Measurements from ENCODE around the gene EOLA2.
A peak's percentile ranks its signal among the peaks of the same experiment; 100 is the strongest.
"Not testable (repeated sequence)": the region's sequence is repeated elsewhere in the genome, so short reads cannot be mapped to it uniquely, and the experiment has no call there.

The EOLA2 gene

DNA sequence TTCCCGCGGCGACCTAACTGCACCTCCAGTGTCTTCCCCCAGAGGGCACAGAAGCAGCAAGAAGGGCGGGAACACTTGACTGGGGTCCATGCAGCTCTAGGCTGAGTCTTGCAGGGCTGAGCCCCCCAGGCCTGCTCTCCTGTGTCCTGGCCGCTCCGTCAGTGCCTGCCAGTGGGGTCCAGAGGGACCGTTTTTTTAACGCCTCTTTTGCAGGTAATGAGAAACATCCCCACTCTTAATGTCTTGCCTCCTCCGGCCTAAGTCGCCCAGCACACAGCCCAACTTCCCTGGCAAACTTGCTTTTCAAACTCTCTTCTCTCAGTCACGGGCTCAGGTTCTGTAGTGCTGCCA, 2.4 kb upstream of the EOLA2 start:
- Mint-ChIP-seq H3K27ac (peak overlapping the region; percentile 99), H3K4me1 (ENCODE audit: low read depth) (peaks cover 41% of the 10 kb centered on the region), H3K4me3 (peak overlapping the region; percentile 20), H3K36me3 (ENCODE audit: low read depth) (peaks cover 40% of the 10 kb centered on the region)
- intact Hi-C loops (cut with micrococcal nuclease); H3K27me3 Mint-ChIP-seq; H3K9me3 Mint-ChIP-seq: not testable (repeated sequence)

- H3K36me3 Mint-ChIP-seq (ENCODE audit: low read depth): peaks cover 39% of the 10 kb centered on the region
- H3K27me3 Mint-ChIP-seq: no peaks in the 10 kb centered on the region
- intact Hi-C loops (cut with micrococcal nuclease): no loop called here
- H3K4me1 Mint-ChIP-seq (ENCODE audit: low read depth): peaks cover 41% of the 10 kb centered on the region
- H3K9me3 Mint-ChIP-seq: no peaks in the 10 kb centered on the region
- H3K4me3 Mint-ChIP-seq: peak overlapping the region; percentile 92
- H3K27ac Mint-ChIP-seq: peak overlapping the region; percentile 99
Observed at GRCh38 chrX:149939905-149940673, 1.8 kb upstream of the EOLA2 start.

DNA sequence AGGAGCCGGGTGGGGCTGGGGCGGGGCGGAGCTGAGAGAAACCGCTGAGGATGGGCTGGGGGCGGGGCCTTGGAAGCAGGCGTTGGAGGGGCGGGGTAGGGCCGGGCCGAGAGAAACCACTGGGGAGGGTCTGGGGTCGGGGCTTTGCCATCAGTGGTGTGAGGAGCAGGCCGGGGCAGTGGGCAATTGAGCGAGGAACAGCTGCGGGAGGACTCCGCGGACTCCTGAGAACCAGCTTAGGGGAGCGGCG, 1.3 kb upstream of the EOLA2 start:
- H3K4me3 Mint-ChIP-seq: peak overlapping the region; percentile 92
- intact Hi-C loops (cut with micrococcal nuclease): no loop called here
- H3K4me1 Mint-ChIP-seq (ENCODE audit: low read depth): peaks cover 36% of the 10 kb centered on the region
- H3K36me3 Mint-ChIP-seq (ENCODE audit: low read depth): peaks cover 39% of the 10 kb centered on the region
- H3K27me3 Mint-ChIP-seq: no peaks in the 10 kb centered on the region
- H3K27ac Mint-ChIP-seq: peak overlapping the region; percentile 99
- H3K9me3 Mint-ChIP-seq: no peaks in the 10 kb centered on the region

- no peaks in the 10 kb centered on the region for H3K27me3 Mint-ChIP-seq
- peaks cover 31% of the 10 kb centered on the region for H3K4me1 Mint-ChIP-seq (ENCODE audit: low read depth)
- intact Hi-C loops (cut with micrococcal nuclease): no loop called here
- H3K27ac Mint-ChIP-seq: peak overlapping the region; percentile 99
- H3K4me3 Mint-ChIP-seq: peak overlapping the region; percentile 50
- peaks cover 39% of the 10 kb centered on the region for H3K36me3 Mint-ChIP-seq (ENCODE audit: low read depth)
- no peaks in the 10 kb centered on the region for H3K9me3 Mint-ChIP-seq
Observed at GRCh38 chrX:149938881-149939654, 777 bp upstream of the EOLA2 start.

GRCh38 chrX:149937871-149938426, 342 bp downstream of the EOLA2 start:
- H3K4me1 Mint-ChIP-seq (ENCODE audit: low read depth): peaks cover 19% of the 10 kb centered on the region
- intact Hi-C loops (cut with micrococcal nuclease): no loop called here
- H3K4me3 Mint-ChIP-seq: peak overlapping the region; percentile 85
- H3K27ac Mint-ChIP-seq: peak overlapping the region; percentile 99
- H3K27me3 Mint-ChIP-seq: no peaks in the 10 kb centered on the region
- H3K36me3 Mint-ChIP-seq (ENCODE audit: low read depth): peaks cover 39% of the 10 kb centered on the region
- H3K9me3 Mint-ChIP-seq: no peaks in the 10 kb centered on the region

GRCh38 chrX:149937328-149937727, 963 bp downstream of the EOLA2 start:
- Mint-ChIP-seq H3K27ac (peak overlapping the region; percentile 99), H3K4me1 (ENCODE audit: low read depth) (peaks cover 17% of the 10 kb centered on the region), H3K4me3 (peak overlapping the region; percentile 85), H3K36me3 (ENCODE audit: low read depth) (peaks cover 37% of the 10 kb centered on the region)
- H3K9me3 Mint-ChIP-seq; intact Hi-C loops (cut with micrococcal nuclease); H3K27me3 Mint-ChIP-seq: not testable (repeated sequence)

DNA sequence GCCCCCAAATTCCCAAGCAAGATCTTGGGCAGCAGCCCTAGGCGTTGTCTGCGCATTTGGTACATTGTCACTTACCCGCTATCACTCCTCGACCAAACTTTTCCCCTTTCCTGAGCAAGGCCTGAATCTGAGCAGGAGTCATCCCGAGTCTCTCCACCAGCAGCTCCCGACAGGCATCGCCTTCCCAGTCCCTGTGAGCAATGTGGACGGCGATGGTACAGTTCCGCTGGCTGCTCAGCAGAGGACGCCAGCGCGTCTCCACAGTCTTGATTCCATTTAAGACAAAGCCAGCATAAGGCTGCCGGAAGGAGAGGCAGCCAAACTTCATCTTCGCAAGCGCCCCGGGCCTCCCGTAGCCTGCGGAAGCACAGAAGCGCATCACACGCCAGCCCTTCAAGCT, 4.7 kb downstream of the EOLA2 start:
- H3K27me3 Mint-ChIP-seq; H3K4me1 Mint-ChIP-seq (ENCODE audit: low read depth); intact Hi-C loops (cut with micrococcal nuclease): not testable (repeated sequence)

DNA sequence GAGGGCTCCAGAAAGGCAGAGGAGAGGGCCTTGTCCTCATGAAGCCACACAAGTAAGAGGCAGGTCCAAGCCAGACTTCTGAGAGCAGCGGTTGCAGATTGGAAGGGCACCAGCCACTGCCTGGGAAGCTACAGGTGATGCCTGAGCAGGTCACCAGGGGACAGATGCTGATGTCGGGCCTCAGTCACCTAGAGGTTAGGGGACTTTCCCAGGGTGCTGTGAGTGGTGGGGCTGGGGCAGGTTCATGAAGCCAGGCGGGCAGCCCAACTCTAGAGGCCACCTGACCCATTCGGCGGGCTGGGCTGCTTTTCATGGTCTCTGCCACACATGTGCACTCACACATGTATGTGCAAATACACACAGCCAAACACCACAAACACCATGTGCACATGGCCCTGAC, 5.3 kb downstream of the EOLA2 start:
- peaks cover 30% of the 10 kb centered on the region for H3K36me3 Mint-ChIP-seq (ENCODE audit: low read depth)
- H3K4me1 Mint-ChIP-seq (ENCODE audit: low read depth); H3K4me3 Mint-ChIP-seq; H3K27ac Mint-ChIP-seq; intact Hi-C loops (cut with micrococcal nuclease); H3K27me3 Mint-ChIP-seq; H3K9me3 Mint-ChIP-seq: not testable (repeated sequence)

More for the DNA sequence above, 4.7 kb downstream of the EOLA2 start:
- H3K4me3 Mint-ChIP-seq, H3K9me3 Mint-ChIP-seq, H3K27ac Mint-ChIP-seq: not testable (repeated sequence)
- H3K36me3 Mint-ChIP-seq (ENCODE audit: low read depth): peaks cover 30% of the 10 kb centered on the region

DNA sequence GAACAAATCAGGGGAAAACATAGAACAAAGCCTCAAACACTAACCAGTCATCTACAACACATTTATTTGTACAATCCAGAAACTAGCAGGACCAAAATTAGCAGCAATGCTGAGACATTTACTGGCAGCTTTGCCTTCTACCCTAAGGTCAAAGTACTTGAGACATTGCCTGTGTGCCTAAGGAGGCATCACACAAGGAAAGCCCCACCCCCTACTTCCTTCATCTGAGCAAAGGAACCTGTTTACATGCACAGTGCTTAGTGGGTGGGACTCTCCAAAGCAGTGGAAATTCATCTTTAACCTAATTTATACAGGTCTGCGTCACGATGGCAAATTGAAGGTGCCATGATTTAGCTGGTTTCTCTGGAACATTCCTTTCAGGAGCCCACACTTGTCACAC, 6.1 kb downstream of the EOLA2 start:
- H3K9me3 Mint-ChIP-seq; H3K4me1 Mint-ChIP-seq (ENCODE audit: low read depth); H3K4me3 Mint-ChIP-seq; H3K27me3 Mint-ChIP-seq; H3K27ac Mint-ChIP-seq; intact Hi-C loops (cut with micrococcal nuclease): not testable (repeated sequence)
- peaks cover 30% of the 10 kb centered on the region for H3K36me3 Mint-ChIP-seq (ENCODE audit: low read depth)

DNA sequence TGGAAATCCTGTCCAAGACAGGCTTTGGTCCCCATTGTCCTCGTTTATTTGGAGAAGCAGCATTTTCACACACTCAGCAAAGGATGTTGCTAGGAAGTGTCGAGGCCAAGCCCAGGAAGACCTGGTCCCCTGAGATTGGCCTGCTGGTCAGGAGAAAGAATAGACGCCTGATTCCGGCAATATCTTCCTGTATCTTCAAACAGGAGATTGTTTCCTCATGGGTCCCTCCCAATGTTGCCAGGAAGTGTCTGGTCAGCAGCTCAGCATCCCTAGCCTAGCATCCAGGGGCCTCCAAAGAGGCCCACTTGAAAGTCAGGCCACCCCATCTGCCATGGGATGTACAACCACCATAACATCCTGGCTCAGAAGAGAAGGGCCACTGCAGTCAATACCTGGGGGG, 6.9 kb downstream of the EOLA2 start:
- H3K27ac Mint-ChIP-seq; intact Hi-C loops (cut with micrococcal nuclease); H3K27me3 Mint-ChIP-seq; H3K9me3 Mint-ChIP-seq; H3K4me1 Mint-ChIP-seq (ENCODE audit: low read depth); H3K4me3 Mint-ChIP-seq: not testable (repeated sequence)
- peaks cover 30% of the 10 kb centered on the region for H3K36me3 Mint-ChIP-seq (ENCODE audit: low read depth)

GRCh38 chrX:149929400-149929799, 8.9 kb downstream of the EOLA2 start, which contains the start of gene HSFX4:
HSFX4 (plus strand) TSS chrX:149929573; CDS start chrX:149929645, 72 bp downstream.
- intact Hi-C loops (cut with micrococcal nuclease); H3K4me3 Mint-ChIP-seq; H3K9me3 Mint-ChIP-seq; H3K27me3 Mint-ChIP-seq; H3K27ac Mint-ChIP-seq; H3K4me1 Mint-ChIP-seq (ENCODE audit: low read depth): not testable (repeated sequence)
- peaks cover 15% of the 10 kb centered on the region for H3K36me3 Mint-ChIP-seq (ENCODE audit: low read depth)

DNA sequence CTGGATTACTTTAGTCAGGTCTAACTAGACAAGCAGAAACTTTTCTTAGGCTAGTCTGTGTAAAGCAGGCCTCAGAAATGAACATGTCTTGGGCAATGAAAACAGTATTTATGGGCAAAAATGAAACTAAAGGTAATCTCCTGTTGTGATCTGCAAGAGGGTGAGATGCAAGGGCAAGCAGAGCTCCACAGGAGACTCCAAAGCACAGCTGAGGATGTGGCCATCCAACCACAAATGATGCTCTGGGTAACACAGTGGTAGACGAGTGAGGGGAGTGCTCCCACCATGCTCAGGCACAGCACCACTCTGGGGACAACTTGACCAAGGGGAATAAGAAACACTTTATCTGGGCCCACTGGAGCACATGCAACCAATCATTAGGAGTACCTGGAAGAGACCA, 9.7 kb downstream of the EOLA2 start:
- H3K27me3 Mint-ChIP-seq; H3K9me3 Mint-ChIP-seq; H3K4me1 Mint-ChIP-seq (ENCODE audit: low read depth); intact Hi-C loops (cut with micrococcal nuclease); H3K36me3 Mint-ChIP-seq (ENCODE audit: low read depth); H3K27ac Mint-ChIP-seq; H3K4me3 Mint-ChIP-seq: not testable (repeated sequence)

- H3K9me3 Mint-ChIP-seq; H3K27ac Mint-ChIP-seq; intact Hi-C loops (cut with micrococcal nuclease); H3K4me3 Mint-ChIP-seq; H3K27me3 Mint-ChIP-seq; H3K36me3 Mint-ChIP-seq (ENCODE audit: low read depth); H3K4me1 Mint-ChIP-seq (ENCODE audit: low read depth): not testable (repeated sequence)
Observed at GRCh38 chrX:149927964-149928258, 10.4 kb downstream of the EOLA2 start.

DNA sequence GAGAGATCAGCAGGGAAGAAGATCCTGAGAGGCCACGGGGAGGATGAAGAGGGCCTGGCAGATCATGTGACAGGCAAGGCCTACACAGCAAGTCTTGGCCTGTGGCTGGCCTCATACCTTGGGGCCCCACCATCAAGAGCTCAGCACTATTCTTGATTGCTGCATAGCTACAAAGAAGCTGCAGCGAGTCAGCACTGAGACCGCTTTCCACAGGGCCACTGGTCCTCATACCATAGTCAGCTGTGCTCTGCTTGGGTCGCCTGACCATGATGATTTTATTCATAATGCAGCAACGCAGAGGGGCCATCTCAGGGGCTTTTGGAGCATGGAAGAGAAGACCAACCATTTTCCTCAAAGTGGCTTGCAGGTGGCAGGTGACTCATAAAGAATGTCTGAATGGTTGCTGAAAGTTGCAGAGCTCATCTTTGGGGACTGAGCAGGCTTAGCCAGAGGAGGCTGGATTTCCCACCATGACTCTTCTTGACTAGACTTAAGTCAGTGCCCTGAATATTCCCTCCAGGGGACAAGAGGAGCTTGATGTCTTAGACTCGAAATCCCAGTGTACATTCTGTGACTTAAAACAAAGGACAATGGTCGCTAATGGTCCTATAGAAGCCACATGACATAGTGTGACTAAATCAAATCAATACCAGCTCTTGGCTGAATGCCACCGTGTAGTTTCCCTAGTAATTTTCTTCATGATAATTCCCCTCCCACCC, 10.9 kb downstream of the EOLA2 start:
- H3K9me3 Mint-ChIP-seq; H3K36me3 Mint-ChIP-seq (ENCODE audit: low read depth); H3K4me3 Mint-ChIP-seq; H3K27ac Mint-ChIP-seq; H3K4me1 Mint-ChIP-seq (ENCODE audit: low read depth); intact Hi-C loops (cut with micrococcal nuclease); H3K27me3 Mint-ChIP-seq: not testable (repeated sequence)
